Measurements from ENCODE around the gene RAF1. TPM values are rescaled to one million over a fixed set of nuclear protein-coding genes. Genes with fewer than 3 reads are reported as not detected.
A peak's percentile ranks its signal among the peaks of the same experiment; 100 is the strongest.

RAF1 gene
- total RNA-seq, 1 donor from 2014 or later = 90.3 TPM

GRCh38 chr3:12687948-12688347 lies 24.0 kb upstream of the RAF1 start:
- Mint-ChIP-seq H3K4me1 (ENCODE audit: unreplicated experiment) (no peaks in the 10 kb centered on the region), H3K9me3 (ENCODE audit: unreplicated experiment) (no peaks in the 10 kb centered on the region), H3K27me3 (ENCODE audit: unreplicated experiment) (no peaks in the 10 kb centered on the region), H3K36me3 (ENCODE audit: unreplicated experiment) (no peaks in the 10 kb centered on the region), H3K27ac (ENCODE audit: unreplicated experiment) (no peak overlapping the region), H3K4me3 (ENCODE audit: unreplicated experiment) (no peak overlapping the region)
- no peak for DNase-seq (ENCODE audit: extremely low spot score, unreplicated experiment)
- no peak for TF ChIP-seq CTCF (IDR thresholded peaks at IDR 0.05)

- no peaks in the 10 kb centered on the region for H3K27me3 Mint-ChIP-seq (ENCODE audit: unreplicated experiment)
- no peaks in the 10 kb centered on the region for H3K9me3 Mint-ChIP-seq (ENCODE audit: unreplicated experiment)
- H3K4me1 Mint-ChIP-seq (ENCODE audit: unreplicated experiment) = peaks cover 8% of the 10 kb centered on the region
- no peak overlapping the region for H3K27ac Mint-ChIP-seq (ENCODE audit: unreplicated experiment)
- no peak for TF ChIP-seq CTCF (IDR thresholded peaks at IDR 0.05)
- no peaks in the 10 kb centered on the region for H3K36me3 Mint-ChIP-seq (ENCODE audit: unreplicated experiment)
- DNase-seq (ENCODE audit: extremely low spot score, unreplicated experiment) = no peak
- no peak overlapping the region for H3K4me3 Mint-ChIP-seq (ENCODE audit: unreplicated experiment)
These were observed 22.2 kb upstream of the RAF1 start for GRCh38 chr3:12686096-12686495.

DNA sequence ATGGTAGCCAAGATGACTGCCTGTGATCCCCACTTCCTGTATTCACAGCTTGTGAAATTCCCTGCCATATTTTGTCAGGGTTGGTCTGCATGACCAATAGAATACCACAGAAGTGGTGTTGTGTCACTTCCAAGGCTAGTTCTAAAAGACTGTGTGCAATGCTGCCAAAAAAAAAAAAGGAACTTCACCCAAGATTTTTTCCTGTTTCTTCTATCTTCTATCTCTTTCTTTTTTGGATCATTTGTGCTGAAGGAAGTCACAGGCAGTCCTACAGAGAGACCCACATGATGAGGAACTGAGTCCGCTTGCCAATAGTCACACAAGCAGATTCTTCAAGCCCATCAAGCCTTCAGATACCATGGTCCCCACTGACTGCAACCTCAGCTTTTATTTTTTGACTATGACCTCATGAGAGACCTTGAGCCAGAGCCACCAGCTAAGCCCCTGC lies 18.1 kb upstream of the RAF1 start:
- H3K4me3 Mint-ChIP-seq (ENCODE audit: unreplicated experiment) = no peak overlapping the region
- H3K27me3 Mint-ChIP-seq (ENCODE audit: unreplicated experiment) = no peaks in the 10 kb centered on the region
- DNase-seq (ENCODE audit: extremely low spot score, unreplicated experiment) = no peak
- TF ChIP-seq CTCF (IDR thresholded peaks at IDR 0.05) = no peak
- H3K9me3 Mint-ChIP-seq (ENCODE audit: unreplicated experiment) = no peaks in the 10 kb centered on the region
- H3K36me3 Mint-ChIP-seq (ENCODE audit: unreplicated experiment) = no peaks in the 10 kb centered on the region
- H3K4me1 Mint-ChIP-seq (ENCODE audit: unreplicated experiment) = peaks cover 16% of the 10 kb centered on the region
- no peak overlapping the region for H3K27ac Mint-ChIP-seq (ENCODE audit: unreplicated experiment)

DNA sequence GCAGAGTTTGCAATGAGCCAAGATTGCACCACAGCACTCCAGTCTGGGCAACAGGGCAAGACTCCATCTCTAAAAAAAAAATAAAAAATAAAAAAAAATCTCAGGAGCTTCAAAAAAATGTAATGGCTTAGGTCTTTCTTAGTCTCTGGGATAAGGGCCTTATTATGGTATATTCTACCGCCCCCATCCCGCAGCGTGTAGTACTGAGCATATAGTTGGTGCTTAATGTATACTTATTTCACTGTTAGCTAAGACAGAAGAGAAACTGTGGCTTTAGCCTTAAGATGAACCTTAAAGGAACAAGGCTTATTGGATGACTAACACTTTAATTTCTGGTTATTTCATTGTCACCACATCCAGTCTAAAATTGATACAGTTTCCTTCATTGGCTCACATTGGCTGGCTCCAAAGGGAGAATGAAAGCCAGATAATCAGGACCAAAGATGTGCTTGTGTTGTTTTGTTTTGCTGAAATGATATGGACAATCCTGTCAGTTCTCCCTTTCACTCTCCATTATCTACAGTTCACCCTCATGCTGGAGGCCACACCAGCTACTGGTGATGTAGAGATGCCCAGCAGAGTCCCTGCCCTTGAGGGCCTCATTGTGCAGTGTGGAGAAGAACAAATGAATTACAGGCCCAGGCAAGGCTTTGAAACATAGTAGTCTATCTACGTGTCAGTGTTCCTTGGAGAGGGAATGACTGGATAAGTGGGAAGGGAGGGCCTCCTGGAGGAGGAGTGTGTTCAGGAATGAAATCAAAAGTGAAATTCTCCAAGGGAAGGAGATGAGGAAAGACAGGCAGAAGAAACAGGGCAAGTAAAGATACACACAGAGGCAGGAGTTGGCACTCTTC lies 17.4 kb upstream of the RAF1 start:
- no peaks in the 10 kb centered on the region for H3K36me3 Mint-ChIP-seq (ENCODE audit: unreplicated experiment)
- no peak overlapping the region for H3K4me3 Mint-ChIP-seq (ENCODE audit: unreplicated experiment)
- DNase-seq (ENCODE audit: extremely low spot score, unreplicated experiment) = no peak
- H3K9me3 Mint-ChIP-seq (ENCODE audit: unreplicated experiment) = no peaks in the 10 kb centered on the region
- H3K27ac Mint-ChIP-seq (ENCODE audit: unreplicated experiment) = no peak overlapping the region
- TF ChIP-seq CTCF (IDR thresholded peaks at IDR 0.05) = no peak
- no peaks in the 10 kb centered on the region for H3K27me3 Mint-ChIP-seq (ENCODE audit: unreplicated experiment)
- H3K4me1 Mint-ChIP-seq (ENCODE audit: unreplicated experiment) = peaks cover 16% of the 10 kb centered on the region

DNA sequence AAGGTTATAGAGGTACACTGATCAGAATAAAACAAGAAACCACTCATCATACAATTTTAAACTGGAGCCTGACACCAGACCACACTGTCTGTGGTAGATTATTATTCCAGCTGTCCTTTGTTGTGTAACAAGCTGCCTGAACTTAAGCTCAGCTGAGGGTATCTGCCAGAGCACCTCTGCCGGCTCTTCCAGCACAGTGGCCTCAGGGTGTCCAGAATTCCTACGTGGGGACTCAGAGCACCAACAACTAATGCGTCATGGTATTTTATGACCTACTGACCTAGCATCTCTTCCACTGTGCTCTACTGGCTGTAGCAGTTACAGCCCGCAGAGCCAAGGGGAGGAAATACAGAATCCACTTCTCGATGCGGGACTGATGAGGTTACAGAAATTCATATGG lies 15.6 kb upstream of the RAF1 start:
- no peak for DNase-seq (ENCODE audit: extremely low spot score, unreplicated experiment)
- no peak overlapping the region for H3K4me3 Mint-ChIP-seq (ENCODE audit: unreplicated experiment)

More for the DNA sequence above, 15.6 kb upstream of the RAF1 start:
- TF ChIP-seq CTCF (IDR thresholded peaks at IDR 0.05) = no peak
- no peaks in the 10 kb centered on the region for H3K36me3 Mint-ChIP-seq (ENCODE audit: unreplicated experiment)
- H3K9me3 Mint-ChIP-seq (ENCODE audit: unreplicated experiment) = no peaks in the 10 kb centered on the region
- H3K27ac Mint-ChIP-seq (ENCODE audit: unreplicated experiment) = peak overlapping the region; percentile 86
- no peaks in the 10 kb centered on the region for H3K27me3 Mint-ChIP-seq (ENCODE audit: unreplicated experiment)
- H3K4me1 Mint-ChIP-seq (ENCODE audit: unreplicated experiment) = peaks cover 16% of the 10 kb centered on the region
